ENCODE measurements around the gene SCAF8.
A peak's percentile ranks its signal among the peaks of the same experiment; 100 is the strongest.

SCAF8 gene

GRCh38 chr6:154733183-154733625, at the start of gene SCAF8:
Gene SCAF8 (plus strand): TSS chr6:154733416. CDS start chr6:154733901, 485 bp downstream.
- TF ChIP-seq, protein P1, sequence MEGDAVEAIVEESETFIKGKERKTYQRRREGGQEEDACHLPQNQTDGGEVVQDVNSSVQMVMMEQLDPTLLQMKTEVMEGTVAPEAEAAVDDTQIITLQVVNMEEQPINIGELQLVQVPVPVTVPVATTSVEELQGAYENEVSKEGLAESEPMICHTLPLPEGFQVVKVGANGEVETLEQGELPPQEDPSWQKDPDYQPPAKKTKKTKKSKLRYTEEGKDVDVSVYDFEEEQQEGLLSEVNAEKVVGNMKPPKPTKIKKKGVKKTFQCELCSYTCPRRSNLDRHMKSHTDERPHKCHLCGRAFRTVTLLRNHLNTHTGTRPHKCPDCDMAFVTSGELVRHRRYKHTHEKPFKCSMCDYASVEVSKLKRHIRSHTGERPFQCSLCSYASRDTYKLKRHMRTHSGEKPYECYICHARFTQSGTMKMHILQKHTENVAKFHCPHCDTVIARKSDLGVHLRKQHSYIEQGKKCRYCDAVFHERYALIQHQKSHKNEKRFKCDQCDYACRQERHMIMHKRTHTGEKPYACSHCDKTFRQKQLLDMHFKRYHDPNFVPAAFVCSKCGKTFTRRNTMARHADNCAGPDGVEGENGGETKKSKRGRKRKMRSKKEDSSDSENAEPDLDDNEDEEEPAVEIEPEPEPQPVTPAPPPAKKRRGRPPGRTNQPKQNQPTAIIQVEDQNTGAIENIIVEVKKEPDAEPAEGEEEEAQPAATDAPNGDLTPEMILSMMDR (IDR thresholded peaks at IDR 0.05; ENCODE audit: low read depth, low read length, missing control alignments) = peak; percentile 54

GRCh38 chr6:154683756-154684523, 49.3 kb upstream of the SCAF8 start:
- DNase-seq (ENCODE audit: extremely low read depth, low read depth) = peak; percentile 21
- no peak overlapping the region for H3K4me3 ChIP-seq (replicated peaks; ENCODE audit: low read depth, low read length)
- TF ChIP-seq, protein P1 (IDR thresholded peaks at IDR 0.05; ENCODE audit: low read depth, low read length, missing control alignments) = no peak

More at GRCh38 chr6:154733183-154733625, at the start of gene SCAF8:
- DNase-seq (ENCODE audit: extremely low read depth, low read depth) = no peak
- peak within 1 kb of the TSS; percentile 85 for H3K4me3 ChIP-seq (replicated peaks; ENCODE audit: low read depth, low read length)

- DNase-seq (ENCODE audit: extremely low read depth, low read depth) = no peak
- no peak overlapping the region for H3K4me3 ChIP-seq (replicated peaks; ENCODE audit: low read depth, low read length)
- TF ChIP-seq, protein P1 (IDR thresholded peaks at IDR 0.05; ENCODE audit: low read depth, low read length, missing control alignments) = no peak
These were observed 47.1 kb upstream of the SCAF8 start for GRCh38 chr6:154686162-154686561.

- no peak for DNase-seq (ENCODE audit: extremely low read depth, low read depth)
- H3K4me3 ChIP-seq (replicated peaks; ENCODE audit: low read depth, low read length) = no peak overlapping the region
- TF ChIP-seq, protein P1 (IDR thresholded peaks at IDR 0.05; ENCODE audit: low read depth, low read length, missing control alignments) = no peak
These were observed 43.5 kb upstream of the SCAF8 start for GRCh38 chr6:154689493-154690255.

DNA sequence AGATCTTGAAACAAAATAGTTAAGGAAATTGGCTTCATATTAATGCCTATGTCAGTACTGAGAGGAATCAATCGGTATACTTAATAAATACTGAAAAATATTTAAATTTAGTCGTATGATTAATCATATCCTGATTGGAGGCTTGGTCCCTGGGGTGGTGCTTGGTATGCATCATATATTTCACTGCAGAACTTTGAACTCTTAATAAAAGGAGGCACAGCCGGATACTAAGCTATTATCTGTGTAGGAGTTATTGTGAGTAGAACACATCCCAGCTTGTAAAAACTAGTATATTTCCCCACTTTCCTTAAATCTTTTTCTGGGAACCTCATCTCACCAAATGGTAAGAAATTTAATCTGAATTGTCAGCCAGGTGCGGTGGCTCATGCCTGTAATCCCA, 42.4 kb upstream of the SCAF8 start:
- no peak overlapping the region for H3K4me3 ChIP-seq (replicated peaks; ENCODE audit: low read depth, low read length)
- TF ChIP-seq, protein P1 (IDR thresholded peaks at IDR 0.05; ENCODE audit: low read depth, low read length, missing control alignments) = no peak
- no peak for DNase-seq (ENCODE audit: extremely low read depth, low read depth)

- TF ChIP-seq, protein P1 (IDR thresholded peaks at IDR 0.05; ENCODE audit: low read depth, low read length, missing control alignments) = no peak
- no peak for DNase-seq (ENCODE audit: extremely low read depth, low read depth)
- no peak overlapping the region for H3K4me3 ChIP-seq (replicated peaks; ENCODE audit: low read depth, low read length)
These were observed 36.6 kb upstream of the SCAF8 start for GRCh38 chr6:154696661-154697060.
